ENCODE results near the gene ADNP2.

ADNP2 gene

DNA sequence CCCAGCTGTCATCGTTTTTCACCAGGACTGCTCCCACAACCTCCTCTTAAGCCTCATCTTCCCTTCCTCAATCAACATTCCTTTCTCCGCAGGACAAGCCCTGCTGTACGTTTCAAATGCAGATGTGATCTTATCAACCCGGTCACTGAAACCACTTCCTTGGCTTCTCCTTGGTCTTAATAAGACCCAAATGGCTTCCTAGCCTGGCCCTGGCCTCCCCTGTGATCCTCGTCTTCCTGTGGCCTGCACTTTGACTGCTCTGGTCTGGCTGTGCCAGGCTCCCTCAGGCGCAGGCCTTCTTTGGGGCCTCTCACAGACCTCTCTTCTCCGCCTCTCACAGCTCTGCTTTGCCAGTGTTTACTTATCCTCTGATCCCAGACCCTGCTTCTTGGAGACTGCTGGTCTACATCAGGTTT lies 4.7 kb upstream of the ADNP2 start:
- no peak for DNase-seq (ENCODE audit: low spot score)
- H2BK15ac ChIP-seq (ENCODE audit: low read length) = no peak overlapping the region

GRCh38 chr18:80105369-80106167 lies 3.5 kb upstream of the ADNP2 start:
- Histone ChIP-seq H2BK5ac (ENCODE audit: low read length) (no peak overlapping the region), H3K14ac (ENCODE audit: low read length) (no peak overlapping the region), H3K4me1 (ENCODE audit: control insufficient read depth in 2 of 2, insufficient read depth in 1 of 2, low read depth in 1 of 2, low read length in 2 of 2) (peaks cover 13 to 14% of the 10 kb centered on the region in 2 donors), H3K18ac (ENCODE audit: low read length) (no peak overlapping the region), H2BK15ac (ENCODE audit: low read length) (no peak overlapping the region), H2AFZ (ENCODE audit: low read length) (peak overlapping the region; percentile 82), H4K91ac (ENCODE audit: low read depth, low read length, poor library complexity) (no peak overlapping the region), H4K8ac (ENCODE audit: low read depth, low read length) (no peak overlapping the region), H3K4me2 (ENCODE audit: insufficient read depth, low read length, poor library complexity, severe bottlenecking) (no peak overlapping the region), H3K27ac (replicated peaks; ENCODE audit: low read length) (no peak overlapping the region), H3K79me1 (ENCODE audit: low read depth, low read length) (no peaks in the 10 kb centered on the region), H3K27me3 (ENCODE audit: control insufficient read depth in 3 of 3, insufficient read depth in 3 of 3, low read depth in 1 of 3, low read length in 3 of 3) (no peaks in the 10 kb centered on the region), H2BK12ac (ENCODE audit: low read length) (no peak overlapping the region), H3K4ac (ENCODE audit: low read length) (no peak overlapping the region), H3K4me3 (ENCODE audit: low read length in 2 of 2) (no peak overlapping the region), H2AK5ac (ENCODE audit: low read depth, low read length) (no peak overlapping the region), H3K36me3 (replicated peaks in 1 of 2; ENCODE audit: control insufficient read depth in 2 of 2, insufficient read depth in 2 of 2, low read length in 2 of 2) (peaks cover 1 to 4% of the 10 kb centered on the region in 2 donors), H3K23ac (ENCODE audit: low read depth, low read length, poor library complexity) (no peak overlapping the region), H3K9ac (ENCODE audit: low read depth, low read length, poor library complexity) (no peak overlapping the region), H2BK120ac (ENCODE audit: low read depth, low read length) (no peak overlapping the region), H3K9me3 (replicated peaks in 1 of 2; ENCODE audit: control insufficient read depth in 2 of 2, insufficient read depth in 1 of 2, low read depth in 1 of 2, low read length in 2 of 2) (no peaks in the 10 kb centered on the region)
- no peak for DNase-seq (ENCODE audit: low spot score)
- no CpG with 5 or more reads among the region's 13 CpGs for WGBS, 2 donors (ENCODE audit: extremely low coverage in 2 of 2, insufficient read length in 2 of 2, insufficient replicate concordance in 1 of 2)

More for the DNA sequence above, 4.7 kb upstream of the ADNP2 start:
- no peak overlapping the region for H3K14ac ChIP-seq (ENCODE audit: low read length)
- H3K4me3 ChIP-seq (ENCODE audit: low read length in 2 of 2) = no peak overlapping the region
- H3K9me3 ChIP-seq (replicated peaks in 1 of 2; ENCODE audit: control insufficient read depth in 2 of 2, insufficient read depth in 1 of 2, low read depth in 1 of 2, low read length in 2 of 2) = no peaks in the 10 kb centered on the region
- H2AK5ac ChIP-seq (ENCODE audit: low read depth, low read length) = no peak overlapping the region
- H3K27me3 ChIP-seq (ENCODE audit: control insufficient read depth in 3 of 3, insufficient read depth in 3 of 3, low read depth in 1 of 3, low read length in 3 of 3) = no peaks in the 10 kb centered on the region
- H3K18ac ChIP-seq (ENCODE audit: low read length) = peak overlapping the region; percentile 74
- no peak overlapping the region for H3K9ac ChIP-seq (ENCODE audit: low read depth, low read length, poor library complexity)
- no peak overlapping the region for H2BK120ac ChIP-seq (ENCODE audit: low read depth, low read length)
- no peak overlapping the region for H4K91ac ChIP-seq (ENCODE audit: low read depth, low read length, poor library complexity)
- H3K4me1 ChIP-seq (ENCODE audit: control insufficient read depth in 2 of 2, insufficient read depth in 1 of 2, low read depth in 1 of 2, low read length in 2 of 2) = peaks cover 11% of the 10 kb centered on the region in 2 donors
- H4K8ac ChIP-seq (ENCODE audit: low read depth, low read length) = no peak overlapping the region
- H2BK5ac ChIP-seq (ENCODE audit: low read length) = no peak overlapping the region
- no peaks in the 10 kb centered on the region for H3K36me3 ChIP-seq (replicated peaks in 1 of 2; ENCODE audit: control insufficient read depth in 2 of 2, insufficient read depth in 2 of 2, low read length in 2 of 2)
- no peak overlapping the region for H3K4ac ChIP-seq (ENCODE audit: low read length)
- H3K27ac ChIP-seq (replicated peaks; ENCODE audit: low read length) = no peak overlapping the region
- no peak overlapping the region for H2BK12ac ChIP-seq (ENCODE audit: low read length)
- no CpG with 5 or more reads among the region's 7 CpGs for WGBS, 2 donors (ENCODE audit: extremely low coverage in 2 of 2, insufficient read length in 2 of 2, insufficient replicate concordance in 1 of 2)
- H3K4me2 ChIP-seq (ENCODE audit: insufficient read depth, low read length, poor library complexity, severe bottlenecking) = no peak overlapping the region
- H2AFZ ChIP-seq (ENCODE audit: low read length) = peak overlapping the region; percentile 82
- no peak overlapping the region for H3K23ac ChIP-seq (ENCODE audit: low read depth, low read length, poor library complexity)
- H3K79me1 ChIP-seq (ENCODE audit: low read depth, low read length) = no peaks in the 10 kb centered on the region

DNA sequence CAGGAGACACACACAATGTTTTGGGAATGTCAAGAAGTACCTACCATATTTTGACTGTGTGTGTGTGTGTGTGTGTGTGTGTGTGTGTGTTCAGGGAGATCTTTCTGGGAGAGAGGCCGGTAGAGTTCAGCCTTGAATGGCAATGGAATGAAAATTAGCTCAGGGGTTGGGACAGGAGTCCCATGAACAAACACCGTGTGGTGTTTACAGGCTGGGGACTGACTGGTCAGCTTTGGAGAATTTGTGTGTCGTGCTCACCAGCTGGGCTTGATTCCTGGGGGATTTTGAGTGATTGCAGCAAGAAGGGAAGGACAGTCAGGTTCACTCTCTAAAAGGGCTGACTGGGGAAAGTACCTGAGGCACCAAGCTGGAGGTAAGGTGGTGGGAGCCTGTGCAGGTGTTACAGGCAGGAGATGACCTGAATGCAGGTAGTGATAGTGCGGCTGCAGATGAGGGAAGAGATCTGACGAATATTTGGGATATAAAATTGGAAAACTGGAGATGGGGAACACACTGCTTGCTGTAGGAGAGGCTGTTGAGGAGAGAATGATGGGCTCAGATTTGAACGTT lies 2.5 kb upstream of the ADNP2 start:
- Histone ChIP-seq H3K18ac (ENCODE audit: low read length) (no peak overlapping the region), H3K4me2 (ENCODE audit: insufficient read depth, low read length, poor library complexity, severe bottlenecking) (no peak overlapping the region), H3K4me3 (ENCODE audit: low read length in 2 of 2) (no peak overlapping the region), H3K79me1 (ENCODE audit: low read depth, low read length) (no peaks in the 10 kb centered on the region), H3K27ac (replicated peaks; ENCODE audit: low read length) (no peak overlapping the region), H3K9me3 (replicated peaks in 1 of 2; ENCODE audit: control insufficient read depth in 2 of 2, insufficient read depth in 1 of 2, low read depth in 1 of 2, low read length in 2 of 2) (no peaks in the 10 kb centered on the region), H2BK15ac (ENCODE audit: low read length) (no peak overlapping the region), H2BK5ac (ENCODE audit: low read length) (no peak overlapping the region), H2BK12ac (ENCODE audit: low read length) (no peak overlapping the region), H3K4me1 (ENCODE audit: control insufficient read depth in 2 of 2, insufficient read depth in 1 of 2, low read depth in 1 of 2, low read length in 2 of 2) (peaks cover 16 to 17% of the 10 kb centered on the region in 2 donors), H3K27me3 (ENCODE audit: control insufficient read depth in 3 of 3, insufficient read depth in 3 of 3, low read depth in 1 of 3, low read length in 3 of 3) (no peaks in the 10 kb centered on the region), H3K14ac (ENCODE audit: low read length) (no peak overlapping the region), H3K4ac (ENCODE audit: low read length) (no peak overlapping the region), H3K9ac (ENCODE audit: low read depth, low read length, poor library complexity) (no peak overlapping the region), H2AFZ (ENCODE audit: low read length) (peak overlapping the region; percentile 3), H4K8ac (ENCODE audit: low read depth, low read length) (no peak overlapping the region), H3K36me3 (replicated peaks in 1 of 2; ENCODE audit: control insufficient read depth in 2 of 2, insufficient read depth in 2 of 2, low read length in 2 of 2) (peaks cover 1 to 14% of the 10 kb centered on the region in 2 donors), H2AK5ac (ENCODE audit: low read depth, low read length) (no peak overlapping the region), H4K91ac (ENCODE audit: low read depth, low read length, poor library complexity) (no peak overlapping the region), H2BK120ac (ENCODE audit: low read depth, low read length) (no peak overlapping the region), H3K23ac (ENCODE audit: low read depth, low read length, poor library complexity) (no peak overlapping the region)
- no CpG with 5 or more reads among the region's 6 CpGs for WGBS, 2 donors (ENCODE audit: extremely low coverage in 2 of 2, insufficient read length in 2 of 2, insufficient replicate concordance in 1 of 2)
- DNase-seq (ENCODE audit: low spot score) = no peak

- Histone ChIP-seq H3K9ac (ENCODE audit: low read depth, low read length, poor library complexity) (no peak overlapping the region), H3K14ac (ENCODE audit: low read length) (no peak overlapping the region), H2BK12ac (ENCODE audit: low read length) (no peak overlapping the region), H3K4me2 (ENCODE audit: insufficient read depth, low read length, poor library complexity, severe bottlenecking) (no peak overlapping the region), H3K79me1 (ENCODE audit: low read depth, low read length) (no peaks in the 10 kb centered on the region), H4K91ac (ENCODE audit: low read depth, low read length, poor library complexity) (no peak overlapping the region), H3K4me3 (ENCODE audit: low read length in 2 of 2) (no peak overlapping the region), H3K27me3 (ENCODE audit: control insufficient read depth in 3 of 3, insufficient read depth in 3 of 3, low read depth in 1 of 3, low read length in 3 of 3) (no peaks in the 10 kb centered on the region), H3K4ac (ENCODE audit: low read length) (no peak overlapping the region), H3K4me1 (ENCODE audit: control insufficient read depth in 2 of 2, insufficient read depth in 1 of 2, low read depth in 1 of 2, low read length in 2 of 2) (peaks cover 16 to 17% of the 10 kb centered on the region in 2 donors), H2BK5ac (ENCODE audit: low read length) (no peak overlapping the region), H2BK15ac (ENCODE audit: low read length) (no peak overlapping the region), H3K9me3 (replicated peaks in 1 of 2; ENCODE audit: control insufficient read depth in 2 of 2, insufficient read depth in 1 of 2, low read depth in 1 of 2, low read length in 2 of 2) (no peaks in the 10 kb centered on the region), H3K23ac (ENCODE audit: low read depth, low read length, poor library complexity) (no peak overlapping the region), H4K8ac (ENCODE audit: low read depth, low read length) (no peak overlapping the region), H2BK120ac (ENCODE audit: low read depth, low read length) (no peak overlapping the region), H2AFZ (ENCODE audit: low read length) (peak overlapping the region; percentile 38), H3K18ac (ENCODE audit: low read length) (no peak overlapping the region), H2AK5ac (ENCODE audit: low read depth, low read length) (no peak overlapping the region), H3K36me3 (replicated peaks in 1 of 2; ENCODE audit: control insufficient read depth in 2 of 2, insufficient read depth in 2 of 2, low read length in 2 of 2) (peaks cover 1 to 22% of the 10 kb centered on the region in 2 donors), H3K27ac (replicated peaks; ENCODE audit: low read length) (no peak overlapping the region)
- no CpG with 5 or more reads among the region's 10 CpGs for WGBS, 2 donors (ENCODE audit: extremely low coverage in 2 of 2, insufficient read length in 2 of 2, insufficient replicate concordance in 1 of 2)
- DNase-seq (ENCODE audit: low spot score) = no peak
These were observed 1.6 kb upstream of the ADNP2 start for GRCh38 chr18:80107426-80107825.

Data from neuronal stem cell (in vitro differentiated cells).